Activated CD4-positive, alpha-beta T cell treated with anti-CD3 and anti-CD28 coated beads, Interleukin-2, amount 50 U/mL, for 16 hours (primary cell): ENCODE results near the gene BCOR.

Experiments used
- DNase-seq: peaks from one replicate; pipeline ENCODE4 v3.0.0-alpha.2; 2020

Gene BCOR

GRCh38 chrX:40015693-40016092 lies 82.1 kb downstream of the BCOR start:
- DNase-seq = no peak

GRCh38 chrX:40013266-40014195 lies 84.2 kb downstream of the BCOR start:
- peak; percentile 51 for DNase-seq

GRCh38 chrX:40012868-40013265 lies 84.9 kb downstream of the BCOR start:
- peak; percentile 20 for DNase-seq

- peak; percentile 14 for DNase-seq
Measured at GRCh38 chrX:40012039-40012867, 85.5 kb downstream of the BCOR start.

GRCh38 chrX:40011322-40012038 lies 86.3 kb downstream of the BCOR start:
- no peak for DNase-seq

- DNase-seq = no peak
Measured at GRCh38 chrX:40010550-40011321, 87.0 kb downstream of the BCOR start.

- DNase-seq = peak; percentile 17
Measured at GRCh38 chrX:40009890-40010289, 87.9 kb downstream of the BCOR start.

GRCh38 chrX:40009462-40009851 lies 88.3 kb downstream of the BCOR start:
- no peak for DNase-seq

- peak; percentile 30 for DNase-seq
Measured at GRCh38 chrX:40008791-40009461, 88.8 kb downstream of the BCOR start.

GRCh38 chrX:40007756-40008705 lies 89.7 kb downstream of the BCOR start:
- no peak for DNase-seq

- no peak for DNase-seq
Measured at GRCh38 chrX:40007131-40007755, 90.5 kb downstream of the BCOR start.

GRCh38 chrX:40006106-40007017 lies 91.4 kb downstream of the BCOR start:
- peak; percentile 45 for DNase-seq

- no peak for DNase-seq
Measured at GRCh38 chrX:40005292-40006011, 92.3 kb downstream of the BCOR start.

GRCh38 chrX:40004921-40005291 lies 92.9 kb downstream of the BCOR start:
- no peak for DNase-seq

- DNase-seq = no peak
Measured at GRCh38 chrX:40004246-40004535, 93.6 kb downstream of the BCOR start.

- no peak for DNase-seq
Measured at GRCh38 chrX:40003428-40004245, 94.1 kb downstream of the BCOR start.

- DNase-seq = no peak
Measured at GRCh38 chrX:40003071-40003427, 94.7 kb downstream of the BCOR start.
